HG03066 (cell line): ENCODE data around the gene GPR78.

Experiments used
- ATAC-seq: cut with Tn5 transposase; IDR thresholded peaks from one replicate; pipeline ENCODE4 v1.9.1; 2021; ENCODE audit warnings: low read depth; ENCODE audit not compliant: unreplicated experiment

Gene GPR78

GRCh38 chr4:8585721-8586212, 5.6 kb downstream of the GPR78 start:
- ATAC-seq: no peak

GRCh38 chr4:8586246-8586645, 6.1 kb downstream of the GPR78 start:
- ATAC-seq: no peak

- ATAC-seq: no peak
These were observed 6.7 kb downstream of the GPR78 start for GRCh38 chr4:8586671-8587468.

GRCh38 chr4:8587469-8588195, 7.4 kb downstream of the GPR78 start:
- ATAC-seq: no peak

- no peak for ATAC-seq
These were observed 7.9 kb downstream of the GPR78 start for GRCh38 chr4:8588196-8588470.

GRCh38 chr4:8589336-8589735, 9.1 kb downstream of the GPR78 start:
- no peak for ATAC-seq

- no peak for ATAC-seq
These were observed 9.8 kb downstream of the GPR78 start for GRCh38 chr4:8589823-8590545.

- no peak for ATAC-seq
These were observed 10.3 kb downstream of the GPR78 start for GRCh38 chr4:8590546-8590880.

- no peak for ATAC-seq
These were observed 10.9 kb downstream of the GPR78 start for GRCh38 chr4:8591114-8591513.

GRCh38 chr4:8591626-8592365, 11.6 kb downstream of the GPR78 start:
- ATAC-seq: no peak

- ATAC-seq: no peak
These were observed 12.4 kb downstream of the GPR78 start, which contains the start of gene CPZ for GRCh38 chr4:8592366-8593263. TSS of gene CPZ (plus strand) at chr4:8592765. CDS start at chr4:8592834, 69 bp downstream.

GRCh38 chr4:8593264-8594096, 13.3 kb downstream of the GPR78 start:
- ATAC-seq: no peak

- no peak for ATAC-seq
These were observed 14.2 kb downstream of the GPR78 start for GRCh38 chr4:8594097-8595038.

GRCh38 chr4:8595237-8596087, 15.3 kb downstream of the GPR78 start:
- no peak for ATAC-seq

- no peak for ATAC-seq
These were observed 16.7 kb downstream of the GPR78 start for GRCh38 chr4:8596891-8597290.

GRCh38 chr4:8597319-8597718, 17.1 kb downstream of the GPR78 start:
- ATAC-seq: no peak

GRCh38 chr4:8597791-8598190, 17.6 kb downstream of the GPR78 start:
- ATAC-seq: no peak
